HAP-1 (cell line): ENCODE measurements around the gene ELOVL7.
A peak's percentile ranks its signal among the peaks of the same experiment; 100 is the strongest.

ENCODE experiments used
- DNase-seq, 2 experiments: peaks; one replicate each; pipeline ENCODE4 v3.0.0-alpha.2; 2016 to 2020; ENCODE audit warnings: low spot score in 2 of 2
- H3K27me3 ChIP-seq: fragments of 250-450 bp; sonication (Bioruptor Pico); 2 replicates; pipeline ENCODE4 v1.5.1; 2020; ENCODE audit warnings: low read depth, mild to moderate bottlenecking, moderate library complexity
- H3K36me3 ChIP-seq: fragments of 250-450 bp; sonication (Bioruptor Pico); replicated peaks from 2 replicates; pipeline ENCODE4 v1.5.1; 2020; ENCODE audit warnings: mild to moderate bottlenecking
- H3K4me1 ChIP-seq: fragments of 250-450 bp; sonication (Bioruptor Pico); 2 replicates; pipeline ENCODE4 v1.5.1; 2020; ENCODE audit warnings: mild to moderate bottlenecking
- H3K4me3 ChIP-seq: fragments of 250-450 bp; sonication (Bioruptor Pico); 2 replicates; pipeline ENCODE4 v1.5.1; 2020; ENCODE audit warnings: mild to moderate bottlenecking, moderate library complexity
- H3K9me3 ChIP-seq: fragments of 250-450 bp; sonication (Bioruptor Pico); 2 replicates; pipeline ENCODE4 v1.5.1; 2020; ENCODE audit warnings: mild to moderate bottlenecking, moderate library complexity
- in situ Hi-C: fragments of 300-500 bp; cut with MboI; formaldehyde crosslinking; loops from 3 replicates; pipeline ENCODE4 v1.14.3; 2020; ENCODE audit warnings: low sequenced_read_pairs, inconsistent platforms, mixed read lengths

Gene ELOVL7

GRCh38 chr5:60852317-60852716 is 8.2 kb upstream of the ELOVL7 start:
- no peaks in the 10 kb centered on the region for H3K36me3 ChIP-seq
- no peaks in the 10 kb centered on the region for H3K9me3 ChIP-seq
- DNase-seq, result no peak
- peaks cover 5% of the 10 kb centered on the region; the same call in 1 of the 2 replicates for H3K4me1 ChIP-seq
- in situ Hi-C loops, result no loop called here
- H3K27me3 ChIP-seq, result no peaks in the 10 kb centered on the region
- H3K4me3 ChIP-seq, result no peak overlapping the region

- H3K27me3 ChIP-seq, result no peaks in the 10 kb centered on the region
- H3K36me3 ChIP-seq, result no peaks in the 10 kb centered on the region
- H3K9me3 ChIP-seq, result no peaks in the 10 kb centered on the region
- no peak for DNase-seq
- in situ Hi-C loops, result no loop called here
- no peak overlapping the region for H3K4me3 ChIP-seq
- peaks cover 5% of the 10 kb centered on the region; the same call in 1 of the 2 replicates for H3K4me1 ChIP-seq
These were observed 7.6 kb upstream of the ELOVL7 start for GRCh38 chr5:60851626-60852025.

GRCh38 chr5:60846298-60846697 is 2.2 kb upstream of the ELOVL7 start:
- in situ Hi-C loops, result no loop called here

GRCh38 chr5:60843386-60843935 is 608 bp downstream of the ELOVL7 start:
- Histone ChIP-seq H3K4me1 (no peaks in the 10 kb centered on the region), H3K9me3 (no peaks in the 10 kb centered on the region), H3K4me3 (peak overlapping the region; percentile 78), H3K36me3 (no peaks in the 10 kb centered on the region), H3K27me3 (no peaks in the 10 kb centered on the region)
- in situ Hi-C loops, result no loop called here
- peak in 1 of 2 experiments; percentile 41 for DNase-seq

More at GRCh38 chr5:60846298-60846697, 2.2 kb upstream of the ELOVL7 start:
- no peaks in the 10 kb centered on the region for H3K27me3 ChIP-seq
- H3K4me3 ChIP-seq, result no peak overlapping the region
- H3K36me3 ChIP-seq, result no peaks in the 10 kb centered on the region
- no peaks in the 10 kb centered on the region for H3K4me1 ChIP-seq
- H3K9me3 ChIP-seq, result no peaks in the 10 kb centered on the region
- DNase-seq, result no peak

- H3K4me3 ChIP-seq, result peak overlapping the region; percentile 78
- no peaks in the 10 kb centered on the region for H3K27me3 ChIP-seq
- DNase-seq, result peak; percentile 10 to 31
- H3K36me3 ChIP-seq, result no peaks in the 10 kb centered on the region
- in situ Hi-C loops, result no loop called here
- H3K9me3 ChIP-seq, result no peaks in the 10 kb centered on the region
- no peaks in the 10 kb centered on the region for H3K4me1 ChIP-seq
These were observed 1.1 kb downstream of the ELOVL7 start for GRCh38 chr5:60842871-60843385.

GRCh38 chr5:60841361-60841760 is 2.7 kb downstream of the ELOVL7 start:
- H3K4me3 ChIP-seq, result no peak overlapping the region
- no peaks in the 10 kb centered on the region for H3K4me1 ChIP-seq
- in situ Hi-C loops, result no loop called here
- H3K27me3 ChIP-seq, result no peaks in the 10 kb centered on the region
- DNase-seq, result no peak
- H3K9me3 ChIP-seq, result no peaks in the 10 kb centered on the region
- no peaks in the 10 kb centered on the region for H3K36me3 ChIP-seq

GRCh38 chr5:60836131-60836530 is 7.9 kb downstream of the ELOVL7 start:
- Histone ChIP-seq H3K27me3 (no peaks in the 10 kb centered on the region), H3K36me3 (no peaks in the 10 kb centered on the region), H3K4me1 (no peaks in the 10 kb centered on the region), H3K9me3 (no peaks in the 10 kb centered on the region), H3K4me3 (no peak overlapping the region)
- DNase-seq, result no peak
- in situ Hi-C loops, result no loop called here

GRCh38 chr5:60835554-60835953 is 8.5 kb downstream of the ELOVL7 start:
- Histone ChIP-seq H3K9me3 (no peaks in the 10 kb centered on the region), H3K27me3 (no peaks in the 10 kb centered on the region), H3K4me1 (no peaks in the 10 kb centered on the region), H3K36me3 (no peaks in the 10 kb centered on the region), H3K4me3 (no peak overlapping the region)
- in situ Hi-C loops, result no loop called here
- DNase-seq, result no peak

- H3K36me3 ChIP-seq, result no peaks in the 10 kb centered on the region
These were observed 10.5 kb downstream of the ELOVL7 start for GRCh38 chr5:60833520-60833919.

GRCh38 chr5:60830581-60831127 is 13.4 kb downstream of the ELOVL7 start:
- Histone ChIP-seq H3K4me1 (no peaks in the 10 kb centered on the region), H3K4me3 (no peak overlapping the region), H3K27me3 (no peaks in the 10 kb centered on the region), H3K36me3 (no peaks in the 10 kb centered on the region), H3K9me3 (no peaks in the 10 kb centered on the region)
- no peak for DNase-seq
- in situ Hi-C loops, result no loop called here

More at GRCh38 chr5:60833520-60833919, 10.5 kb downstream of the ELOVL7 start:
- in situ Hi-C loops, result no loop called here
- DNase-seq, result no peak
- Histone ChIP-seq H3K9me3 (no peaks in the 10 kb centered on the region), H3K27me3 (no peaks in the 10 kb centered on the region), H3K4me3 (no peak overlapping the region), H3K4me1 (no peaks in the 10 kb centered on the region)

- Histone ChIP-seq H3K36me3 (no peaks in the 10 kb centered on the region), H3K4me1 (no peaks in the 10 kb centered on the region), H3K4me3 (no peak overlapping the region), H3K9me3 (no peaks in the 10 kb centered on the region), H3K27me3 (no peaks in the 10 kb centered on the region)
- DNase-seq, result no peak
- in situ Hi-C loops, result no loop called here
These were observed 14.4 kb downstream of the ELOVL7 start for GRCh38 chr5:60829490-60830266.

GRCh38 chr5:60827201-60827600 is 16.9 kb downstream of the ELOVL7 start:
- no peaks in the 10 kb centered on the region for H3K9me3 ChIP-seq
- no peaks in the 10 kb centered on the region for H3K4me1 ChIP-seq
- DNase-seq, result no peak
- no peaks in the 10 kb centered on the region for H3K27me3 ChIP-seq
- no peak overlapping the region for H3K4me3 ChIP-seq
- in situ Hi-C loops, result no loop called here
- H3K36me3 ChIP-seq, result no peaks in the 10 kb centered on the region

GRCh38 chr5:60826653-60827052 is 17.4 kb downstream of the ELOVL7 start:
- Histone ChIP-seq H3K9me3 (no peaks in the 10 kb centered on the region), H3K36me3 (no peaks in the 10 kb centered on the region), H3K4me3 (no peak overlapping the region), H3K4me1 (no peaks in the 10 kb centered on the region), H3K27me3 (no peaks in the 10 kb centered on the region)
- DNase-seq, result no peak
- in situ Hi-C loops, result no loop called here

GRCh38 chr5:60823574-60823973 is 20.5 kb downstream of the ELOVL7 start:
- in situ Hi-C loops, result no loop called here
- Histone ChIP-seq H3K9me3 (no peaks in the 10 kb centered on the region), H3K36me3 (no peaks in the 10 kb centered on the region), H3K27me3 (no peaks in the 10 kb centered on the region), H3K4me1 (no peaks in the 10 kb centered on the region), H3K4me3 (no peak overlapping the region)
- DNase-seq, result no peak
